ENCODE measurements around the gene LAMTOR4. TPM values are rescaled to one million over a fixed set of nuclear protein-coding genes. Genes with fewer than 3 reads are reported as not detected.
A peak's percentile ranks its signal among the peaks of the same experiment; 100 is the strongest.
"Not testable (repeated sequence)": the region's sequence is repeated elsewhere in the genome, so short reads cannot be mapped to it uniquely, and the experiment has no call there.

Gene LAMTOR4
- total RNA-seq, 2 donors from 2014 or later = 147 to 153 TPM

- DNase-seq (ENCODE audit: low spot score in 2 of 2) (peak; percentile 91 to 93), ATAC-seq (peak; percentile 81)
- H3K36me3 Mint-ChIP-seq = peaks cover 7 to 16% of the 10 kb centered on the region in 2 donors
- peak within 1 kb of the TSS; percentile 94 to 99 for H3K27ac Mint-ChIP-seq
- H3K9me3 Mint-ChIP-seq = no peaks in the 10 kb centered on the region
Measured at GRCh38 chr7:100119072-100119969, 29.4 kb upstream of the LAMTOR4 start, which contains the start of the genes CNPY4 and TAF6. CNPY4 (plus strand) TSS chr7:100119634; CDS start chr7:100119745, 111 bp downstream. TAF6 (minus strand) TSS chr7:100119358; CDS start chr7:100114209, 5,149 bp downstream.

DNA sequence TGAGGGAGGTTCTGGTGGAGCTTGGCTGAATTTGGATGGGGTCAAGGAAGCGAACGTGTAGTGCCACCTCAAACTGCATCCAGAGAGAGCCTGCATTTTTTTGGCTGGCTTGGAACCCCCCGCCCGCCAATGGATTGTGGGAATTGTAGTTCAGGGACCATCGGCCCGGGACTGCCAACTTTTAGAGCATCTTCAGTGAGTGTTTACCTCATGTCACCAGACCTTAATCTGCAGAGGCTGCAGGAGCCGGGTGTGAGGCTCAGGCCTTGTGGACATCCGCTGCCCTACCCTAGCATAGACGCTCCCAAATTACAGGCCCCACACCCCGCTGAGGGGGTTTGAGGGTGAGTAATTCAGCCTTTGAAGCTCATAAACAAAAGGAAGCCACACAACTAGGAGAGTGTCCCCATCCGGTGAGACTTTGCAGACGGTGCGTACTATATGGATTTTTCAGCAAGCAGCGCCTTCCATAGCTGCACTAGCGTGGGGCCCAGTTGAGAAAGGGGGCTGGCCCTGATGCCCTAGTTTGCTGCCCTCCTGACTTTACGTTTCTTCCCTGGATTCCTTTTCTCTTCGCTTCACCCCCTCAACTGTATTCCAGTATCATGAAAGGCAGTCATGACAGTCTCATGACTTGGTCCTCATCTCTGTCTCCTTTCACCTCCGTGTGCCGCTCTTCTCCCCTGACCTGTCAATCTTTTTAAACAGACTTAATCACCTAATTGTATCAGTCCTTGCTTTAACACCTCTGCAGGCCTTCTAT, 28.6 kb upstream of the LAMTOR4 start:
- Mint-ChIP-seq H3K9me3 (no peaks in the 10 kb centered on the region), H3K36me3 (peaks cover 13 to 16% of the 10 kb centered on the region in 2 donors), H3K27ac (peak overlapping the region; percentile 94 to 99)
- peak; percentile 66 to 69 for DNase-seq (ENCODE audit: low spot score in 2 of 2)
- peak; percentile 74 to 84 for ATAC-seq

DNA sequence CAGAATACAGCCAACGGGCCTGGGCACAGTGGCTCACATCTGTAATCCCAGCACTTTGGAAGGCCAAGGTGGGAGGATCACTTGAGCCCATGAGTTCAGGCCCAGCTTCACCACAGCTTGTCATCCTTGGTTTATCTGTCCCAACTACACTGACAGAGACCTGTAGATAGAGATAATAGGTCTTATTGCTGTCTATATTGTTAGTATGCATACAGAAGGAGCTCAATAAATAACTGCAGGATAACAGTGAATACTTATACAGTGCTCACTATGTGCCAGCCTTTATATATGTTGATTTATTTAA, 28.0 kb upstream of the LAMTOR4 start:
- DNase-seq (ENCODE audit: low spot score in 2 of 2) (no peak), ATAC-seq (no peak)
- Mint-ChIP-seq H3K27ac (peak overlapping the region; percentile 94 to 99), H3K9me3 (no peaks in the 10 kb centered on the region), H3K36me3 (peaks cover 13 to 19% of the 10 kb centered on the region in 2 donors)

- H3K9me3 Mint-ChIP-seq = no peaks in the 10 kb centered on the region
- H3K36me3 Mint-ChIP-seq = peaks cover 23 to 33% of the 10 kb centered on the region in 2 donors
- ATAC-seq (no peak), DNase-seq (ENCODE audit: low spot score in 2 of 2) (no peak)
- H3K27ac Mint-ChIP-seq = no peak overlapping the region
Measured at GRCh38 chr7:100122067-100122466, 26.7 kb upstream of the LAMTOR4 start.

DNA sequence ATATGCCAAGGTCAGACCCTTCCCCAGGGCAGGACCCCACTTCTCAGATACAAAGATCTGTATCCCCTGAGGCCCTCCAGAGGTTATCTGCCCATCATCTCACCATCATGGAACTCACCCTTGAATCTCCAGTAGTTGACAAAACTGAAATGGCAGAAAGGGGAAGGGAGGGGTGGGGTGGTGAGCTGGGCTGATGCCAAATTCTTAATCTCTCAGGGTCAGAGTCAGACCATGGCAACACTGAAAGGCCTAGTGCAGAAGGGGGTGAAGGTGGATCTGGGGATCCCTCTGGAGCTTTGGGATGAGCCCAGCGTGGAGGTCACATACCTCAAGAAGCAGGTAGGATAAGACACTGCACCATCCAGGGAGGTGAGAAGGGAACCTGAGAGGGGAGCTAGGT, 26.1 kb upstream of the LAMTOR4 start:
- no peak overlapping the region for H3K27ac Mint-ChIP-seq
- H3K36me3 Mint-ChIP-seq = peaks cover 24 to 33% of the 10 kb centered on the region in 2 donors
- no peak for ATAC-seq

DNA sequence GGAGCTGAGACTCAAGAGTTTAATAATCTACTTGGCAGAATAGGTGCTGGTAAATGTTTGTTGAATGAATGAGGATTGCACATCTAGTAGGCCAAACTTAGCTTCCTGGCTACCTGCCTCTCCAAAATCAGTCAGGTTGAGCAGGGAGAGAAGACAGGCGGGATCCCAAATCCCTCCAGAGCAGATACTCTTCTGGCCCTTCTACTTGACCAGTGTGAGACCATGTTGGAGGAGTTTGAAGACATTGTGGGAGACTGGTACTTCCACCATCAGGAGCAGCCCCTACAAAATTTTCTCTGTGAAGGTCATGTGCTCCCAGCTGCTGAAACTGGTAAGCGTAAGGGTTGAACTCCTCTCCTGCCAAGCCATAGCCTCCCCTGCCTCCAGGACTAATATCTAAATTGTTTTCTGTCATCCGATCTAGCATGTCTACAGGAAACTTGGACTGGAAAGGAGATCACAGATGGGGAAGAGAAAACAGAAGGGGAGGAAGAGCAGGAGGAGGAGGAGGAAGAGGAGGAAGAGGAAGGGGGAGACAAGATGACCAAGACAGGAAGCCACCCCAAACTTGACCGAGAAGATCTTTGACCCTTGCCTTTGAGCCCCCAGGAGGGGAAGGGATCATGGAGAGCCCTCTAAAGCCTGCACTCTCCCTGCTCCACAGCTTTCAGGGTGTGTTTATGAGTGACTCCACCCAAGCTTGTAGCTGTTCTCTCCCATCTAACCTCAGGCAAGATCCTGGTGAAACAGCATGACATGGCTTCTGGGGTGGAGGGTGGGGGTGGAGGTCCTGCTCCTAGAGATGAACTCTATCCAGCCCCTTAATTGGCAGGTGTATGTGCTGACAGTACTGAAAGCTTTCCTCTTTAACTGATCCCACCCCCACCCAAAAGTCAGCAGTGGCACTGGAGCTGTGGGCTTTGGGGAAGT, 24.2 kb upstream of the LAMTOR4 start:
- H3K27ac Mint-ChIP-seq = peak overlapping the region in 1 of 2 donors; percentile 50
- DNase-seq (ENCODE audit: low spot score in 2 of 2) (no peak), ATAC-seq (no peak)
- H3K9me3 Mint-ChIP-seq = no peaks in the 10 kb centered on the region
- peaks cover 17 to 19% of the 10 kb centered on the region in 2 donors for H3K36me3 Mint-ChIP-seq

More for the DNA sequence above, 26.1 kb upstream of the LAMTOR4 start:
- H3K9me3 Mint-ChIP-seq = no peaks in the 10 kb centered on the region
- no peak for DNase-seq (ENCODE audit: low spot score in 2 of 2)

- peak in 1 of 2 donors; percentile 42 for ATAC-seq
- no peak for DNase-seq (ENCODE audit: low spot score in 2 of 2)
- H3K9me3 Mint-ChIP-seq = no peaks in the 10 kb centered on the region
- peak overlapping the region; percentile 94 to 99 for H3K27ac Mint-ChIP-seq
- peaks cover 17% of the 10 kb centered on the region in 2 donors for H3K36me3 Mint-ChIP-seq
Measured at GRCh38 chr7:100126239-100126930, 22.3 kb upstream of the LAMTOR4 start.

- peak; percentile 85 to 94 for DNase-seq (ENCODE audit: low spot score in 2 of 2)
- peaks cover 17% of the 10 kb centered on the region in 2 donors for H3K36me3 Mint-ChIP-seq
- H3K27ac Mint-ChIP-seq = peak within 1 kb of the TSS; percentile 94 to 99
- H3K9me3 Mint-ChIP-seq = no peaks in the 10 kb centered on the region
- peak; percentile 78 to 81 for ATAC-seq
Measured at GRCh38 chr7:100126931-100127865, 21.5 kb upstream of the LAMTOR4 start, which contains the start of gene MBLAC1. MBLAC1 (plus strand) TSS chr7:100126967; CDS start chr7:100127396, 429 bp downstream.

GRCh38 chr7:100127866-100128636, 20.7 kb upstream of the LAMTOR4 start:
- DNase-seq (ENCODE audit: low spot score in 2 of 2) (peak in 1 of 2 donors; percentile 30), ATAC-seq (no peak)
- Mint-ChIP-seq H3K9me3 (no peaks in the 10 kb centered on the region), H3K36me3 (peaks cover 17% of the 10 kb centered on the region in 2 donors), H3K27ac (peak overlapping the region; percentile 50 to 94)

- Mint-ChIP-seq H3K9me3 (no peaks in the 10 kb centered on the region), H3K27ac (no peak overlapping the region), H3K36me3 (peaks cover 17% of the 10 kb centered on the region in 2 donors)
- no peak for ATAC-seq
- DNase-seq (ENCODE audit: low spot score in 2 of 2) = no peak
Measured at GRCh38 chr7:100128637-100128963, 20.1 kb upstream of the LAMTOR4 start.

DNA sequence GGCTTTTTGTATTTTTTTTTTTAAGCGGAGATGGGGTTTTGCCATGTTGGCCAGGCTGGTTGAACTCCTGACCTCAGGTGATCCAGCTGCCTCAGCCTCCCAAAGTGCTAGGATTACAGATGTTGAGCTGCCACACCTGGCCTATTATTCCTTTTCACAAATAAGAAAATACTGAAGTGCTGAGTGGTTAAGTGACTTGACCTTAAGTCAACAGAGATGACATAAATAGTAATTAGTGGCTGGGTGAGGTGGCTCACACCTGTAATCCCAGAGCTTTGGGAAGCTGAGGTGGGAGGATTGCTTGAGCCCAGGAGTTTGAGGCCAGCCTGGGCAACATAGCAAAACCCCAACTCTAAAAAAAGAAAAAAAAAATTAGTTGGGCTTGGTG, 18.5 kb upstream of the LAMTOR4 start:
- DNase-seq (ENCODE audit: low spot score in 2 of 2); H3K27ac Mint-ChIP-seq; H3K9me3 Mint-ChIP-seq; ATAC-seq: not testable (repeated sequence)
- peaks cover 11 to 17% of the 10 kb centered on the region in 2 donors for H3K36me3 Mint-ChIP-seq

DNA sequence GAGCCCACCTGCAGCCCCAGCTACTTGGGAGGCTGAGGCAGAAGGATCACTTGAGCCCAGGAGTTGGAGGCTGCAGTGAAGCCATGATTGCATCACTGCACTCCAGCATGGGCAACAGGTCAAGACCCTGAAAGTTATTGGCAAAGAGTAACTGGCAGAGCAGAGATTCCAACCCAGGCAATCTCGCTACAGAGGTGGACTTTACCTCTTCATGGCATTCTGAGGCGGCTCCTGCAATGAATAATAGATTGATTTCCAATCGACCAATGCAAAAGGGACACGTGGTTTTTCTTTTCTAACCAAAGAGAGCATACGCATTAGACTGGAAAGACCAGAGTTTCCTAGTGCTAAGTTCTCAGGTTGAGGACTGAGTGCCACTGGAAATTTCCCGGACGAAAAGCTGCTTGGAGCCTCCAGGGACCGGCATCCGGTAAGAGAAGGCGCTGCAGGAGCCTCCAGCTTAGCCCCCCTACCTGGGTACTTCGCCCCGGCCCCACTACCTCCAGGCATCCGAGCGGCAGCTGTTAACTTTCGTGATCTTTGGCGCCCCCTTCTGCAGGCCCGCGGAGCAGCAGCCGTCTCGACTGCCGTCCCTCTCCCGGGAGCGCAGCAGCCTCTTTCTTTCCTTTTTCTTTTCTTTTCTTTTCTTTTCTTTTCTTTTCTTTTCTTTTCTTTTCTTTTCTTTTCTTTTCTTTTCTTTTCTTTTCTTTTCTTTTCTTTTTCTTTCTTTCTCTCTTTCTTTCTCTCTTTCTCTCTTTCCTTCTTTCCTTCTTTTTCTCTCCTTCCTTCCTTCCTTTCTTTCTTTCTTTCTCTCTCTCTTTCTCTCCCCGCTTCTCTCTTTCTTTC, 17.9 kb upstream of the LAMTOR4 start:
- DNase-seq (ENCODE audit: low spot score in 2 of 2) = peak; percentile 83 to 96
- Mint-ChIP-seq H3K36me3 (peaks cover 11 to 13% of the 10 kb centered on the region in 2 donors), H3K9me3 (no peaks in the 10 kb centered on the region), H3K27ac (no peak overlapping the region)
- ATAC-seq = peak; percentile 21 to 24

GRCh38 chr7:100132126-100132525, 16.6 kb upstream of the LAMTOR4 start:
- no peaks in the 10 kb centered on the region for H3K9me3 Mint-ChIP-seq
- H3K27ac Mint-ChIP-seq = no peak overlapping the region
- peaks cover 0 to under 1% of the 10 kb centered on the region in 2 donors for H3K36me3 Mint-ChIP-seq
- DNase-seq (ENCODE audit: low spot score in 2 of 2) = no peak
- no peak for ATAC-seq
